ENCODE measurements around the gene WDR87. TPM values are rescaled to one million over a fixed set of nuclear protein-coding genes. Genes with fewer than 3 reads are reported as not detected.

The WDR87 gene
- total and polyA plus RNA-seq, 9 of the 15 experiments (the other 6 are each of a cell fraction or from before 2014, with no cell fraction given) = not detected

DNA sequence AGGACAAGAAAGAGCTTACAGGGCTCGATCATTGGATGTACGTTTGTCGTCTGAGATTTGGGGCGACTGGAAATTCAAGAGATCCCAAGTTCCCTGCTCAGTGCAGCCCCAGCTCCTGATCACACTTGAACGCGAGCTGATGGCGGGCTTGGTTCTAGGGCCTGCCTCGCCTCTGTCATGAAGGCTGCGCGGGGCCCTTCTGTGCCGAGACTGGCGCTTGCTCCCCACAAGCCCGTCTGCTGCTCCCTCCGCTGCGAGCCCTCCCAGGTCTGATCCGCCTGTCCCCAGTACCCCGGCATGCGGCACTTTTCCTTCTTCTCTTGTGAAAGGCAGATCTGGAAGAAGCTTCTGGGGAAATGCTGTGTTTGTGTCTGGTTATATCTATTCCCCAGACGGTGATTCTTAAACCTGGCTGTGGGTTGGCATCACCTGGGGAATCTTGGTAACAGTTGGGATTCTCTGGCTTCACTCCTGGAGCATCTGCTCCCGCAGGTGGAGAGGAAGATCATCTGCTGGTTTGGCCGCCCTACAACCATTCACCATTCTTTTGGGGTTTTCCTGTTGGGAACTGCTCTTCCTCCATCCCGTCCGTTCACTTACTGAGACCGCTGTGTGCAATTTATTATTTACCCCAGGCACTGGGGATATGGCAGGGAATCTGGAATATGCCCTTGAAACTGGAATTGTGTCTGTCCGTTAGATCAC lies 44.2 kb upstream of the WDR87 start (continued):
- no peak for TF ChIP-seq BCOR (IDR thresholded peaks at IDR 0.05)
- no peak for TF ChIP-seq ETV1 (tag; conservative IDR thresholded peaks at IDR 0.05; ENCODE audit: low read depth)
- TF ChIP-seq PTRF (tag; IDR thresholded peaks at IDR 0.05) = no peak

DNA sequence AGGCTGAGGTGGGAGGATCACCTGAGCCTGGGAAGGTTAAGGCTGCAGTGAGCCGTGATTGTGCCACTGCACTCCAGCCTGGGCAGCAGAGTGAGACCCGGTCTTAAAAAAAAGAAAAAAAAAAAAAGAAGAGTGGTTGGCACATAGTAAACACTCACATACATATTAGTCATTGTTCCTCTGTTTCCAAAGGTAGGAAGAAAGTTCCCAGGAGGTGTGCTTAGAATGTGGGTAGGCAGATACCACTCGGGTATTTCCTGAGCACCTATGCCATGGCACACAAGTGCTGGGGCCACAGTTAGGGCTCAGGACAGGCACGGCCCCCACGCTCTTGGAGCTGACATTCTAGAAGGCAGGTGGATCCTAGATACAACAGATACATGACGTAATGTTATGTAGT lies 42.0 kb upstream of the WDR87 start:
- no peak overlapping the region for H2AFZ ChIP-seq (ENCODE audit: low read depth, low read length)
- H3K9me3 ChIP-seq (replicated peaks; ENCODE audit: control insufficient read depth, insufficient read depth, low read depth, low read length) = no peaks in the 10 kb centered on the region
- peaks cover 6 to 11% of the 10 kb centered on the region in 2 experiments; a peak in 3 of 5 replicates for H3K4me1 ChIP-seq (replicated peaks in 1 of 2; ENCODE audit: control insufficient read depth in 2 of 2, insufficient read depth in 2 of 2, low read length in 2 of 2)
- no peak overlapping the region for H3K4me2 ChIP-seq (ENCODE audit: insufficient read depth, low read length)
- no peaks in the 10 kb centered on the region for H3K36me3 ChIP-seq (ENCODE audit: control insufficient read depth, insufficient read depth, low read length)
- CTCF ChIA-PET (ENCODE audit: low intra/inter-chr PET ratio) = interaction anchor here (0.6 kb wide), 1 partner anchor 40 kb away, joined by 4 read pairs; no protein-coding TSS in a partner anchor
- TF ChIP-seq ATF7 (IDR thresholded peaks at IDR 0.05) = peak; percentile 36; the same call in 1 of the 2 replicates
- TF ChIP-seq ZNF311 (CRISPR knock-in tag; IDR thresholded peaks at IDR 0.05) = no peak
- TF ChIP-seq TEAD1 (CRISPR knock-in tag; IDR thresholded peaks at IDR 0.05) = no peak
- no peak for TF ChIP-seq KDM4B (IDR thresholded peaks at IDR 0.05; ENCODE audit: borderline replicate concordance in 2 of 2, low read depth in 1 of 2)
- POLR2A ChIA-PET = interaction anchor here (0.6 kb wide), 1 partner anchor 322 kb away, joined by 3 read pairs; no protein-coding TSS in a partner anchor
- H3K27ac ChIP-seq (ENCODE audit: extremely low read depth, low read depth, low read length) = no peak overlapping the region
- H3K9ac ChIP-seq (ENCODE audit: insufficient read depth in 1 of 2, low read depth in 2 of 2, low read length in 2 of 2) = no peak overlapping the region
- DNase-seq (ENCODE audit: extremely low read depth in 1 of 4, low spot score in 3 of 4) (no peak), ATAC-seq (no peak), FAIRE-seq (no peak)
- in situ Hi-C loops (cut with MboI) = no loop called here
- no peak overlapping the region for H3K4me3 ChIP-seq
- no peaks in the 10 kb centered on the region for H3K9me1 ChIP-seq (ENCODE audit: control insufficient read depth, insufficient read depth, low read length)
- no peaks in the 10 kb centered on the region; the same call in 1 of the 2 replicates for H4K20me1 ChIP-seq (replicated peaks; ENCODE audit: control insufficient read depth, insufficient read depth, low read length)
- WGBS (ENCODE audit: insufficient coverage, low coverage, missing lambda C conversion rate) = 13% methylated on average over 5 of the region's 6 CpGs
- H3K79me2 ChIP-seq (ENCODE audit: control insufficient read depth, insufficient read depth, low read length) = no peaks in the 10 kb centered on the region
- H3K27me3 ChIP-seq (ENCODE audit: control insufficient read depth in 2 of 2, insufficient read depth in 2 of 2, low read length in 2 of 2) = peaks cover 0 to 5% of the 10 kb centered on the region in 2 experiments; a peak in 2 of 5 replicates
- intact Hi-C loops (cut with micrococcal nuclease) = no loop called here
- no TSS peak for BruUV-seq (replicated peaks)

Data from K562 (cell line).